Stomach (tissue), 4 donors: ENCODE measurements around the gene CRTAP.

Source experiments
- POLR2A ChIP-seq, 4 donors: fragments of 450-650 bp; IDR thresholded peaks; one replicate each; pipeline ENCODE4 v1.6.1; 2016; ENCODE audit warnings: antibody characterized with exemption in 4 of 4, control low read depth in 2 of 4, mild to moderate bottlenecking in 1 of 4, moderate library complexity in 1 of 4
- POLR2AphosphoS5 ChIP-seq, 3 donors: sonication (generic); formaldehyde crosslinking; IDR thresholded peaks; one replicate each; pipeline ENCODE4 v1.6.1; 2016; ENCODE audit warnings: antibody characterized with exemption in 3 of 3
- TF ChIP-seq, protein P1 (sequence below), 7 experiments: fragments of 450-650 bp in 4 of 7; fragments of 200-600 bp in 3 of 7; sonication (generic) in 3 of 7; IDR thresholded peaks; one replicate each; pipeline ENCODE4 v1.5.1; 2016 to 2019; ENCODE audit warnings: antibody characterized with exemption in 7 of 7, control low read depth in 2 of 7, mild to moderate bottlenecking in 1 of 7

DNA sequence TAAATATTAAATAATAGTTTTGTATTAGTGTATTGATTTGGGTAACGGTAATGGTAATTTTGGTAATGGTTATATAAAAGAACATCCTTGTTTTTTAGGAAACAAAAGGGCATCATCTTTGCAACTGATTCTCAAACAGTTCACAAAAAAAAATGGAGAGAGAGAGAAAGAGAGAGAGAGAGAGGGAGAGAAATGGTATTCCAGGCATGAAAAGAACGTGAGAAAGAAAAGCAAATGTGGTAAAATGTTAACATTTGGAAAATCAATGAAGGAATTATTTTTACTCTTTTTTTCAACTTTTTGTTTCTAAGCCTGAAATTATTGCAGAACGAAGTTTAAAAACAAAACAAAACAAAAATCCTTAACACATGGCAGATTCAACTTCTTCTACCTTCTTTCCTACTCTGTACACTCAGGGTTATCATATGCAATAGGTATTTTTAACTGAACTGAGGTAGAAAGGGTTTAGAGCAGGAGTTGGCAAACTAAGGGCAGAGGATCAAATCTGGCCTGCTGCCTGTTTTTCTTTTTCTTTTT is 14.6 kb upstream of the CRTAP start:
- TF ChIP-seq, protein P1, sequence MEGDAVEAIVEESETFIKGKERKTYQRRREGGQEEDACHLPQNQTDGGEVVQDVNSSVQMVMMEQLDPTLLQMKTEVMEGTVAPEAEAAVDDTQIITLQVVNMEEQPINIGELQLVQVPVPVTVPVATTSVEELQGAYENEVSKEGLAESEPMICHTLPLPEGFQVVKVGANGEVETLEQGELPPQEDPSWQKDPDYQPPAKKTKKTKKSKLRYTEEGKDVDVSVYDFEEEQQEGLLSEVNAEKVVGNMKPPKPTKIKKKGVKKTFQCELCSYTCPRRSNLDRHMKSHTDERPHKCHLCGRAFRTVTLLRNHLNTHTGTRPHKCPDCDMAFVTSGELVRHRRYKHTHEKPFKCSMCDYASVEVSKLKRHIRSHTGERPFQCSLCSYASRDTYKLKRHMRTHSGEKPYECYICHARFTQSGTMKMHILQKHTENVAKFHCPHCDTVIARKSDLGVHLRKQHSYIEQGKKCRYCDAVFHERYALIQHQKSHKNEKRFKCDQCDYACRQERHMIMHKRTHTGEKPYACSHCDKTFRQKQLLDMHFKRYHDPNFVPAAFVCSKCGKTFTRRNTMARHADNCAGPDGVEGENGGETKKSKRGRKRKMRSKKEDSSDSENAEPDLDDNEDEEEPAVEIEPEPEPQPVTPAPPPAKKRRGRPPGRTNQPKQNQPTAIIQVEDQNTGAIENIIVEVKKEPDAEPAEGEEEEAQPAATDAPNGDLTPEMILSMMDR (IDR thresholded peaks at IDR 0.05) = no peak
- TF ChIP-seq POLR2A (IDR thresholded peaks at IDR 0.05) (no peak), POLR2AphosphoS5 (IDR thresholded peaks at IDR 0.05) (no peak)
